WTC11 (cell line): ENCODE data around the gene SPINDOC. TPM values are rescaled to one million over a fixed set of nuclear protein-coding genes. Genes with fewer than 3 reads are reported as not detected.
"Not testable (repeated sequence)": the region's sequence is repeated elsewhere in the genome, so short reads cannot be mapped to it uniquely, and the experiment has no call there.

Experiments
- ATAC-seq: fragments of 200-7000 bp; cut with Tn5 transposase; 2 replicates; pipeline ENCODE4 v1.10.0; 2021; ENCODE audit warnings: mild to moderate bottlenecking, moderate library complexity
- CTCF ChIA-PET: fragments of 300-600 bp; sonication (Branson Sonifier 250); formaldehyde crosslinking; loops from one replicate; lab custom pipeline; 2021; ENCODE audit warnings: antibody characterized with exemption; lab: Charles Lee
- POLR2A ChIA-PET: fragments of 350-600 bp; sonication (Branson Sonifier 250); formaldehyde crosslinking; loops from one replicate; lab custom pipeline; 2021; ENCODE audit warnings: antibody characterized with exemption; lab: Charles Lee
- DNase-seq: peaks from one replicate; pipeline ENCODE4 v3.0.0; 2021; ENCODE audit warnings: low spot score
- H3K27ac Mint-ChIP-seq: 2 replicates; pipeline ENCODE4 v1.8.0; 2021; ENCODE audit warnings: mixed read lengths
- H3K27me3 Mint-ChIP-seq: 2 replicates; pipeline ENCODE4 v1.8.0; 2021; ENCODE audit warnings: low read depth, mild to moderate bottlenecking, moderate library complexity, mixed read lengths
- H3K36me3 Mint-ChIP-seq: 2 replicates; pipeline ENCODE4 v1.8.0; 2021; ENCODE audit warnings: mixed read lengths
- H3K4me1 Mint-ChIP-seq: 2 replicates; pipeline ENCODE4 v1.8.0; 2022; ENCODE audit warnings: mixed read lengths
- H3K4me3 Mint-ChIP-seq: 2 replicates; pipeline ENCODE4 v1.8.0; 2021; ENCODE audit warnings: mild to moderate bottlenecking, moderate library complexity, mixed read lengths
- H3K9me3 Mint-ChIP-seq: 2 replicates; pipeline ENCODE4 v1.8.0; 2021; ENCODE audit warnings: mixed read lengths
- ATF2 ChIP-seq: sonication (generic); formaldehyde crosslinking; IDR thresholded peaks from 2 replicates; pipeline ENCODE4 v1.8.1; 2022; ENCODE audit warnings: low read depth, missing genetic modification reagents, borderline replicate concordance
- CBFB ChIP-seq: sonication (generic); formaldehyde crosslinking; IDR thresholded peaks from 2 replicates; pipeline ENCODE4 v1.8.1; 2022; ENCODE audit warnings: mild to moderate bottlenecking, low read depth, missing genetic modification reagents
- CTCF ChIP-seq: fragments of 200-600 bp; IDR thresholded peaks from 2 replicates; pipeline ENCODE4 v1.8.0; 2022; ENCODE audit warnings: antibody characterized with exemption
- E2F1 ChIP-seq: sonication (generic); formaldehyde crosslinking; IDR thresholded peaks from 2 replicates; pipeline ENCODE4 v1.8.0; 2022; ENCODE audit warnings: mild to moderate bottlenecking, missing genetic modification reagents
- E2F4 ChIP-seq: sonication (generic); formaldehyde crosslinking; IDR thresholded peaks from 2 replicates; pipeline ENCODE4 v1.8.1; 2022; ENCODE audit warnings: low read depth, mild to moderate bottlenecking, moderate library complexity, missing genetic modification reagents, borderline replicate concordance
- ELF4 ChIP-seq: sonication (generic); formaldehyde crosslinking; IDR thresholded peaks from 2 replicates; pipeline ENCODE4 v1.8.1; 2022; ENCODE audit warnings: low read depth, mild to moderate bottlenecking, moderate library complexity, missing genetic modification reagents
- FOXP1 ChIP-seq: sonication (generic); formaldehyde crosslinking; IDR thresholded peaks from 2 replicates; pipeline ENCODE4 v1.8.0; 2022; ENCODE audit warnings: missing genetic modification reagents, mild to moderate bottlenecking, moderate library complexity, borderline replicate concordance
- HMGXB4 ChIP-seq: sonication (generic); formaldehyde crosslinking; IDR thresholded peaks from 2 replicates; pipeline ENCODE4 v1.8.1; 2023; ENCODE audit warnings: mild to moderate bottlenecking, moderate library complexity, missing genetic modification reagents
- JUN ChIP-seq: sonication (generic); formaldehyde crosslinking; IDR thresholded peaks from 2 replicates; pipeline ENCODE4 v1.8.0; 2023; ENCODE audit warnings: mild to moderate bottlenecking, missing genetic modification reagents
- KAT7 ChIP-seq: sonication (generic); formaldehyde crosslinking; IDR thresholded peaks from 2 replicates; pipeline ENCODE4 v1.8.1; 2023; ENCODE audit warnings: missing genetic modification reagents, mild to moderate bottlenecking, borderline replicate concordance
- MYBL2 ChIP-seq: sonication (generic); formaldehyde crosslinking; IDR thresholded peaks from 2 replicates; pipeline ENCODE4 v1.8.1; 2023; ENCODE audit warnings: mild to moderate bottlenecking, moderate library complexity, missing genetic modification reagents
- PREB ChIP-seq: sonication (generic); formaldehyde crosslinking; IDR thresholded peaks from 2 replicates; pipeline ENCODE4 v1.8.1; 2022; ENCODE audit warnings: mild to moderate bottlenecking, missing genetic modification reagents, moderate library complexity, borderline replicate concordance
- ZNF138 ChIP-seq: sonication (generic); formaldehyde crosslinking; conservative IDR thresholded peaks from 2 replicates; pipeline ENCODE4 v1.8.1; 2022; ENCODE audit warnings: mild to moderate bottlenecking, moderate library complexity, missing genetic modification reagents
- ZNF263 ChIP-seq: sonication (generic); formaldehyde crosslinking; IDR thresholded peaks from 2 replicates; pipeline ENCODE4 v1.8.1; 2022; ENCODE audit warnings: low read depth, mild to moderate bottlenecking, moderate library complexity, missing genetic modification reagents
- ZNF416 ChIP-seq: fragments of 250-450 bp; sonication (Bioruptor Pico); IDR thresholded peaks from 2 replicates; pipeline ENCODE4 v1.9.0; 2021; ENCODE audit warnings: mild to moderate bottlenecking, inconsistent platforms
- ZNF532 ChIP-seq: fragments of 250-450 bp; sonication (Bioruptor Pico); IDR thresholded peaks from 2 replicates; pipeline ENCODE4 v1.9.0; 2021; ENCODE audit warnings: mild to moderate bottlenecking, borderline replicate concordance
- ZSCAN18 ChIP-seq: fragments of 250-450 bp; sonication (Bioruptor Pico); IDR thresholded peaks from 2 replicates; pipeline ENCODE4 v2.1.2; 2022; ENCODE audit warnings: mild to moderate bottlenecking, moderate library complexity
- total RNA-seq: library from RNA; stranded (reverse); gene quantifications from 3 replicates; pipeline ENCODE4 v1.2.3, GENCODE V29; 2021

Gene SPINDOC
- total RNA-seq, 1 experiment from 2014 or later = 93.8 TPM

GRCh38 chr11:63771741-63772318, 41.4 kb upstream of the SPINDOC start:
- H3K27ac Mint-ChIP-seq = not testable (repeated sequence)

GRCh38 chr11:63775191-63775590, 38.1 kb upstream of the SPINDOC start:
- Mint-ChIP-seq H3K36me3 (no peaks in the 10 kb centered on the region), H3K27ac (no peak overlapping the region), H3K9me3 (no peaks in the 10 kb centered on the region), H3K4me3 (no peak overlapping the region), H3K27me3 (peaks cover 83% of the 10 kb centered on the region), H3K4me1 (peaks cover 11% of the 10 kb centered on the region)
- ATAC-seq (no peak), DNase-seq (no peak)
- CTCF ChIA-PET = no interaction called here
- POLR2A ChIA-PET = no interaction called here
- TF ChIP-seq JUN = no peak
- TF ChIP-seq ELF4 (CRISPR knock-in tag) = no peak
- TF ChIP-seq KAT7 = no peak
- no peak for TF ChIP-seq PREB (CRISPR knock-in tag)
- no peak for TF ChIP-seq CTCF
- no peak for TF ChIP-seq MYBL2
- no peak for TF ChIP-seq E2F4
- no peak for TF ChIP-seq HMGXB4 (CRISPR knock-in tag)
- TF ChIP-seq FOXP1 = no peak
- no peak for TF ChIP-seq ZNF263 (CRISPR knock-in tag)
- TF ChIP-seq CBFB (CRISPR knock-in tag) = no peak
- no peak for TF ChIP-seq ZNF532 (CRISPR knock-in tag)
- TF ChIP-seq ATF2 (CRISPR knock-in tag) = no peak
- no peak for TF ChIP-seq E2F1 (CRISPR knock-in tag)
- no peak for TF ChIP-seq ZNF416 (CRISPR knock-in tag)
- TF ChIP-seq ZSCAN18 = no peak
- no peak for TF ChIP-seq ZNF138 (CRISPR knock-in tag)

More at GRCh38 chr11:63771741-63772318, 41.4 kb upstream of the SPINDOC start:
- H3K9me3 Mint-ChIP-seq, POLR2A ChIA-PET, H3K4me3 Mint-ChIP-seq, H3K36me3 Mint-ChIP-seq, DNase-seq, ATAC-seq: not testable (repeated sequence)
- Mint-ChIP-seq H3K4me1 (peaks cover 21% of the 10 kb centered on the region), H3K27me3 (peaks cover 58% of the 10 kb centered on the region)
- CTCF ChIA-PET = interaction anchor here (0.6 kb wide), 1 partner anchor 1311 kb away, joined by 3 read pairs; no protein-coding TSS in a partner anchor
- peak; percentile 88 for TF ChIP-seq ZNF263 (CRISPR knock-in tag)
